ENCODE measurements around the gene IARS2. TPM values are rescaled to one million over a fixed set of nuclear protein-coding genes. Genes with fewer than 3 reads are reported as not detected.

IARS2 gene
- total RNA-seq, 1 donor from 2014 or later: 41.0 TPM

- no peak for TF ChIP-seq CTCF (IDR thresholded peaks at IDR 0.05)
- H3K27me3 ChIP-seq: no peaks in the 10 kb centered on the region
- peaks cover 19 to 70% of the 10 kb centered on the region in 2 donors for H3K36me3 ChIP-seq
- no peak overlapping the region for H3K27ac ChIP-seq
- intact Hi-C loops (cut with DNase I): no loop called here
- H3K9me3 ChIP-seq: no peaks in the 10 kb centered on the region
- no peak overlapping the region for H3K4me3 ChIP-seq
- no peak for DNase-seq (ENCODE audit: low spot score in 2 of 2)
- no peaks in the 10 kb centered on the region for H3K4me1 ChIP-seq
These were observed 77.0 kb downstream of the IARS2 start for GRCh38 chr1:220170836-220171526.

GRCh38 chr1:220176540-220176939 is 82.6 kb downstream of the IARS2 start:
- Histone ChIP-seq H3K27ac (no peak overlapping the region), H3K9me3 (no peaks in the 10 kb centered on the region), H3K4me1 (no peaks in the 10 kb centered on the region), H3K4me3 (no peak overlapping the region), H3K27me3 (no peaks in the 10 kb centered on the region), H3K36me3 (peaks cover 10 to 49% of the 10 kb centered on the region in 2 donors)
- no peak for TF ChIP-seq CTCF (IDR thresholded peaks at IDR 0.05)
- intact Hi-C loops (cut with DNase I): no loop called here
- DNase-seq (ENCODE audit: low spot score in 2 of 2): no peak

GRCh38 chr1:220182111-220182510 is 88.2 kb downstream of the IARS2 start:
- Histone ChIP-seq H3K9me3 (no peaks in the 10 kb centered on the region), H3K4me1 (no peaks in the 10 kb centered on the region), H3K27ac (no peak overlapping the region), H3K4me3 (no peak overlapping the region), H3K27me3 (no peaks in the 10 kb centered on the region), H3K36me3 (peaks cover 11 to 39% of the 10 kb centered on the region in 2 donors)
- TF ChIP-seq CTCF (IDR thresholded peaks at IDR 0.05): no peak
- no peak for DNase-seq (ENCODE audit: low spot score in 2 of 2)
- intact Hi-C loops (cut with DNase I): no loop called here

- Histone ChIP-seq H3K27me3 (no peaks in the 10 kb centered on the region), H3K27ac (no peak overlapping the region), H3K36me3 (peaks cover 14 to 39% of the 10 kb centered on the region in 2 donors), H3K4me3 (no peak overlapping the region), H3K9me3 (no peaks in the 10 kb centered on the region), H3K4me1 (no peaks in the 10 kb centered on the region)
- intact Hi-C loops (cut with DNase I): no loop called here
- DNase-seq (ENCODE audit: low spot score in 2 of 2): no peak
- no peak for TF ChIP-seq CTCF (IDR thresholded peaks at IDR 0.05)
These were observed 88.7 kb downstream of the IARS2 start for GRCh38 chr1:220182656-220183055.

GRCh38 chr1:220184506-220184905 is 90.6 kb downstream of the IARS2 start:
- Histone ChIP-seq H3K4me1 (no peaks in the 10 kb centered on the region), H3K27me3 (no peaks in the 10 kb centered on the region), H3K36me3 (peaks cover 23 to 41% of the 10 kb centered on the region in 2 donors), H3K27ac (no peak overlapping the region), H3K9me3 (no peaks in the 10 kb centered on the region), H3K4me3 (no peak overlapping the region)
- DNase-seq (ENCODE audit: low spot score in 2 of 2): no peak
- intact Hi-C loops (cut with DNase I): no loop called here
- no peak for TF ChIP-seq CTCF (IDR thresholded peaks at IDR 0.05)
